KOPT-K1 (cell line): ENCODE results near the gene MAP3K4.
"Not testable (repeated sequence)": the region's sequence is repeated elsewhere in the genome, so short reads cannot be mapped to it uniquely, and the experiment has no call there.

Source experiments
- H3K27ac ChIP-seq: fragments of 200-600 bp; sonication (generic); 2 replicates; pipeline ENCODE4 v1.5.1; 2016; ENCODE audit warnings: antibody characterized with exemption, mild to moderate bottlenecking, low read depth, low read length; ENCODE audit not compliant: poor library complexity, severe bottlenecking
- H3K36me3 ChIP-seq: fragments of 200-600 bp; sonication (generic); 2 replicates; pipeline ENCODE4 v1.5.1; 2017; ENCODE audit warnings: antibody characterized with exemption, mild to moderate bottlenecking, low read length, moderate library complexity; ENCODE audit not compliant: insufficient read depth
- H3K9me3 ChIP-seq: fragments of 200-600 bp; sonication (generic); 2 replicates; pipeline ENCODE4 v1.5.1; 2017; ENCODE audit warnings: antibody characterized with exemption, low read length, mild to moderate bottlenecking; ENCODE audit not compliant: insufficient read depth, poor library complexity, severe bottlenecking

MAP3K4 gene

DNA sequence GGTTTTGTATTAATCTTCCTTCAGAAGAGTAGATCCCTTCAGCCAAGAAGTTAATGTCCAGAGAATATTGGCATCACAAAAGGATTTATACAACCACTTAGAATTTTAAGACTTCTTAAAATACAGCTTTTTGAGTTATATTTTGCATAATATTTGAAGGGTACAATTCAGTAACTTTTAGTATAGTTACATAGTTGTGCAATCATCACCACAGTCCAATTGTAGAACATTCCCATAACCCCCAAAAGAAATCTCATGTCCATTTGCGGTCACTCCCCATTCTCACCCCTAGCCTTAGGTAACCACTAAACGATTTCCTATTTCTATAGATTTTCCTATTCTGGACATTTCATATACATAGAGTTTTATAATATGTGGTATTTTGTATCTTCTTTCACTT is 126.4 kb downstream of the MAP3K4 start:
- no peak overlapping the region for H3K27ac ChIP-seq
- H3K9me3 ChIP-seq: peaks cover 25% of the 10 kb centered on the region
- H3K36me3 ChIP-seq: peaks cover 82% of the 10 kb centered on the region

GRCh38 chr6:161123319-161123718 is 131.8 kb downstream of the MAP3K4 start:
- Histone ChIP-seq H3K36me3 (peaks cover 60% of the 10 kb centered on the region), H3K9me3 (peaks cover 40% of the 10 kb centered on the region)
- not testable (repeated sequence) for H3K27ac ChIP-seq

GRCh38 chr6:161125591-161125990 is 134.0 kb downstream of the MAP3K4 start:
- peaks cover 54% of the 10 kb centered on the region for H3K36me3 ChIP-seq
- H3K9me3 ChIP-seq: peaks cover 28% of the 10 kb centered on the region
- H3K27ac ChIP-seq: no peak overlapping the region

- H3K9me3 ChIP-seq: peaks cover 22% of the 10 kb centered on the region
- peaks cover 58% of the 10 kb centered on the region; the same call in 1 of the 2 replicates for H3K36me3 ChIP-seq
- no peak overlapping the region for H3K27ac ChIP-seq
These were observed 135.6 kb downstream of the MAP3K4 start for GRCh38 chr6:161127071-161127740.

GRCh38 chr6:161128230-161128629 is 136.7 kb downstream of the MAP3K4 start:
- Histone ChIP-seq H3K9me3 (peaks cover 12% of the 10 kb centered on the region), H3K36me3 (peaks cover 61% of the 10 kb centered on the region; the same call in 1 of the 2 replicates), H3K27ac (no peak overlapping the region)

GRCh38 chr6:161128680-161129196 is 137.2 kb downstream of the MAP3K4 start:
- H3K36me3 ChIP-seq: peaks cover 59% of the 10 kb centered on the region; the same call in 1 of the 2 replicates
- H3K27ac ChIP-seq: no peak overlapping the region
- H3K9me3 ChIP-seq: peaks cover 6% of the 10 kb centered on the region

- Histone ChIP-seq H3K27ac (no peak overlapping the region), H3K36me3 (peaks cover 54% of the 10 kb centered on the region; the same call in 1 of the 2 replicates)
These were observed 139.0 kb downstream of the MAP3K4 start for GRCh38 chr6:161130541-161130940.

GRCh38 chr6:161130967-161131766 is 139.6 kb downstream of the MAP3K4 start:
- Histone ChIP-seq H3K36me3 (peaks cover 54% of the 10 kb centered on the region; the same call in 1 of the 2 replicates), H3K27ac (no peak overlapping the region), H3K9me3 (no peaks in the 10 kb centered on the region)

More at GRCh38 chr6:161130541-161130940, 139.0 kb downstream of the MAP3K4 start:
- H3K9me3 ChIP-seq: no peaks in the 10 kb centered on the region

DNA sequence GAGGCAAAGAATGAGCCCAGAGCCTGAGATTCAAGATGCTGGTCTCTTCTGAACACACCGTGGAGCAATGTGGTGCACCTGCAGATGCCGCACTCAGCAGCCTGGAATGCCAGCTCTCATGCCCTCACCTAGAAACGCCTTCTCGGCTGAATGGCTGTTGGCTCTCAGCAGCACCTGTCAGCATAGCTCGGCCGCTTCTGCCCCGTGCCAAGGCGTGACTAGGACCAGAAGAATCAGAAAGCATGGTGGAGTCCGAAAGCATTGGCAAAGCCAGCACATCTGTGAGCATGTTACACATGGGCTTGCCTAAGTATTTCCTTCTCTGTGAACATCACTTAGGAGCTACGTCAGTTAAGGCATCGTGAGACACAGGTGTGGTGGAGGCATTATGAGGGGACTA is 140.8 kb downstream of the MAP3K4 start:
- Histone ChIP-seq H3K36me3 (peaks cover 50% of the 10 kb centered on the region; the same call in 1 of the 2 replicates), H3K9me3 (no peaks in the 10 kb centered on the region), H3K27ac (no peak overlapping the region)

GRCh38 chr6:161133963-161134362 is 142.4 kb downstream of the MAP3K4 start:
- Histone ChIP-seq H3K9me3 (no peaks in the 10 kb centered on the region), H3K36me3 (peaks cover 38% of the 10 kb centered on the region; the same call in 1 of the 2 replicates), H3K27ac (no peak overlapping the region)

GRCh38 chr6:161134550-161135298 is 143.2 kb downstream of the MAP3K4 start:
- H3K27ac ChIP-seq: no peak overlapping the region
- H3K36me3 ChIP-seq: peaks cover 35% of the 10 kb centered on the region; the same call in 1 of the 2 replicates
- no peaks in the 10 kb centered on the region for H3K9me3 ChIP-seq

GRCh38 chr6:161135695-161136591 is 144.4 kb downstream of the MAP3K4 start:
- H3K9me3 ChIP-seq: no peaks in the 10 kb centered on the region
- H3K36me3 ChIP-seq: peaks cover 25% of the 10 kb centered on the region; the same call in 1 of the 2 replicates
- H3K27ac ChIP-seq: no peak overlapping the region

DNA sequence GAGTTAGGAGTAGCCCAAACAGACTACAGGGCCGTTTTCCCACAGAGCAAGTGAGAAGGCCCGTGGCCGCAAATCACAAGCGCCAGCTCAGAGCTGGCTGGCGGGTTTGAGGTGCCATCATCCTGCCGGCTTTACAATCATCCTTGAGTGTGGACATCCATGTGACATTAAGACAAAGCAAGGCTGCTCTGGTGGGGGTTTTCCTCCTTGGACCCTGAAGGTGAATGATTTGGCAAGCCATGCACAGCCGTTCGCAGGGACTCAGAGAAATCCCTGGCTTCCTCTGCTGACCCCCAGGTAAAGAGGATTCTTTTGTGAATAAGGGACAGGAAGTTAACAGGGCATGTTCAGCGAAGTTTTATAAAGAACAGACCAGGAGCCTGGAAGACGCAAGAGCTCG is 145.1 kb downstream of the MAP3K4 start:
- H3K9me3 ChIP-seq: no peaks in the 10 kb centered on the region
- no peak overlapping the region for H3K27ac ChIP-seq
- H3K36me3 ChIP-seq: peaks cover 23% of the 10 kb centered on the region; the same call in 1 of the 2 replicates

DNA sequence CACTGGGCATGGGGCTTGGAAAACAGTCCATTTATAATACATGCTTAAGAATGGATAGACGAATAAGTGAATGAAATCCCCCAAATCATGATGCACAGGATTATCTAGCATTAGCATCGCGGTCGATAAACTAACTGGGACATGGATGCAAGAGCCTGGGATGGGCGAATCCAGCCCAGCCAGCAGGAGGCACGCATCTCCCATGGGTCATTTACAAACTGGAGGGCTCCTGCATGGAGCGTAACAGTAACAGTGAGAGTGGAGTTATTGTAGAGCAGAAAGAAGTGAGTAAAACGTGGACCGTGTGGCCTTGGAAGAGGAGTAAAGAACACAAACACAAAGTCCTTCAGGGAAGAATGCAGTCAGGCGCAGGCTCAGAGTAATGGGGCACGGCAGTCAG is 145.8 kb downstream of the MAP3K4 start:
- H3K36me3 ChIP-seq: peaks cover 16% of the 10 kb centered on the region; the same call in 1 of the 2 replicates
- H3K9me3 ChIP-seq: no peaks in the 10 kb centered on the region
- no peak overlapping the region for H3K27ac ChIP-seq
